ENCODE data around the gene GATA6.
"Not testable (repeated sequence)": the region's sequence is repeated elsewhere in the genome, so short reads cannot be mapped to it uniquely, and the experiment has no call there.

GATA6 gene

DNA sequence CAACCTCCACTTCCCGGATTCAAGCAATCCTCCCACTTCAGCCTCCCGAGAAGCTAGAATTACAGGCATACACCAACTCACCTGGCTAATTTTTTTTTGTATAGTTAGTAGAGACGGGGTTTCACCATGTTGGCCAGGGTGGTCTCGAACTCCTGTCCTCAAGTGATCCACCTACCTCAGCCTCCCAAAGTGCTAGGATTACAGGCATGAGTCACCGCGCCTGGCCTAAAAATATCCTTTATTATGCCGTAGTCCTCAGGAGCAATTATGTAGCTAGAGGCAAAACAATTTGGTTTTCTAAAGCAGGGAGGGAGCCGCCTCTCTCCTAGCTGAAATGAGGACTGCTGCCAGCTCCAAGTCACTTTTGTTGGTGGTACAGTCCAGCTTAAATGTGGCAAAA lies 15.2 kb downstream of the GATA6 start:
- DNase-seq, result not testable (repeated sequence)

DNA sequence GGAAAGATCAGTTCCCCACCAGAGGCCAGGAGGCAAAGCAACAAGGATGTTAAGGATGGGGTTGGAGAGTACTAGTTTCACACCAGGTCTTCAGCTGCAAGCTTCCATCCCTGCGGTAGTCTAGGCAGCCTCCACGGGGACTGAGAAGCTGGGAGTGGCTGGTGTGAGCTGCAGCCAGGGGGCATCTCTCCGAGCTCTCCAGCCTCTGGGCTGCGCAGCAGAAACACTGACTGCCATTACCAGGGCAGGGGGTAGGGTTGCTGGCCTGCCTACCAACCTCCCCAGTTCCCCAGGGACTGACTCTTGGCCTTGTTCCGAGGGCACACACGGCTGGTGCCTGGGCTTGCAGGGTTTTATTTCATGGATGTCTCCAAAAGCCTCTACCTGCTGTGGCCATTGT lies 15.9 kb downstream of the GATA6 start:
- no peak for DNase-seq

DNA sequence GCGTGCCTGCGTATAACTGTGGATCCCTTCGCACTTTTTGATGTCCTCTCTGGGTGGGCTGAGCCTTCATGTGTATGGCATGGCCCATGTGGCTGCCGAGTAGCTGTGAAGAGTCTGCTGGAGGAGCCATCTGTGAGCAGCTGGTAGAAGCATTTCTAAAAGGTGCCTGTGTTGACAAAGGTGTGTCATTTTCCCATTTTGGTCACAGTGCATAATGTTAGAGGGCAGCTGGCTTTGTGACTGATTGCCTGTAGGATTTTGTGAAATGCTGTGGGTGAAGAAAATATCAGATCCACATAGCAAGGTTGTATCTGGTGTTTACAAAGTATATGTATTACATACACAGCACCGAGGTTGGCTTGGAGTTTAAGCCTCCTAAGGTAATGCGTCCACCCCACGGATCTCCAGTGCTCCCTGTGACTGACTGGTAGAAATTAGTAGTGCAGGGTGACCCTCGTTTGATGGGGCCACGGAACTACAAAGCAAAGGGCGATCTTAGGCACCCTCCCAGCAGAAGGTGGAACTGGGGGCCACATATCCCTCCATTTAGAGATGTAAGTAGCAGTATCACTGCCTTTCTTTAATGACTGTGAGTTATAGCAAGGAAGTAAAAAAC lies 16.5 kb downstream of the GATA6 start:
- no peak for DNase-seq

DNA sequence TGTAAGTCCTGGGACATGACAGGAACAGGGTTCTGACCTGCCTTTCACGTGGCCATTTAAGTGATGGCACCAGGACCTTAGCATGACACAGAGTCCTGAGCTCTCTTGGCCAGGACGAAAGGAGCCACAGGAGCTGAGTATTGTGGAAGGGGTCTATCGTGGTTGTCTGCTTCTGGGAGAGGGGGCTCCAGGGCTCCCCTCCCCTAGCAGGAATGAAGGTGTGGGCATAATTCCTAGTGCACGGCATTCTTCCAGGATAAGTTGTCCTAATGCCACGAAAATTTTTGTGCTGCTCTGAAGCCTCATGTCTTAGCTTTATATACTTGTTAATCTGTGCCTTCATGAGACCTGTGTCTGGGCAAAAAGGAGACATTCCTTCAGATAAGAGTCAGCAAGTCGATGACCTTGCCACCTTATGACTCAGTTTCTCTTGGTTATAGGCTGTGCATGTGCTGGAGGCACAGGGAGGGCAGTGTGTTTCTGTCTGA lies 17.1 kb downstream of the GATA6 start:
- no peak for DNase-seq

DNA sequence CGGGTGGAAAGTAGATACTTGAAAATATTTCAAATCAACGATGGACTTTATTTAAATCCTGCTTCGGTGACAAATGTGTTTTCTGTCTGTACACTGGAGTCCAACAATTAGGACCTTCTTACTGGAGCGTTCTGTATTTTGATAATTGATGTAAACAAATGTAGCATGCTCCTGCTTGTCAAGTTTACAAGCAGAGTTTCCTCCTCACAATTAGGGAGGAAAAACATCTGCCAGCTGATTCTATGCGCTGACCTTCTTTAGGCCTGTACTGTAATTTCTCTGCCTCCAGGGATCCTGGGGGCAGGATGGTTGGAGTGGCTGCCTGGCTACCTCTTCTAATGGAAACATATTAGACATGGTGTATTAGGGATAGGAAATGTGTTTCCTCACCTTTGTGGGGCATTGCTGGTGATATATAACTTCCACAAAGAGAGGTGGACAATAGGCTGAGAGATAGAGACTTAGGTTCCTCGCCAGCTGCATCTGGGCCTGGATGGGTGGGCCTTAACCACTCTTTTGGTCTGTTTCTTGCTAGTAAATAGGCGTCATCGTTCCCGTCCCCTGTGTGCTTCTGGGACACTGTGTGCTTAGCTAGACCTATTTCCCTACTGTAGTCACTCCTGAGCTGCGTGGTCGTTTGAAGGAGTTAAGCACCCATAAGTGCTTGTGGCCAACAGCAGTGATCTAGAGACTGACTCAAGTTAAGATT lies 19.3 kb downstream of the GATA6 start:
- DNase-seq, result no peak

DNA sequence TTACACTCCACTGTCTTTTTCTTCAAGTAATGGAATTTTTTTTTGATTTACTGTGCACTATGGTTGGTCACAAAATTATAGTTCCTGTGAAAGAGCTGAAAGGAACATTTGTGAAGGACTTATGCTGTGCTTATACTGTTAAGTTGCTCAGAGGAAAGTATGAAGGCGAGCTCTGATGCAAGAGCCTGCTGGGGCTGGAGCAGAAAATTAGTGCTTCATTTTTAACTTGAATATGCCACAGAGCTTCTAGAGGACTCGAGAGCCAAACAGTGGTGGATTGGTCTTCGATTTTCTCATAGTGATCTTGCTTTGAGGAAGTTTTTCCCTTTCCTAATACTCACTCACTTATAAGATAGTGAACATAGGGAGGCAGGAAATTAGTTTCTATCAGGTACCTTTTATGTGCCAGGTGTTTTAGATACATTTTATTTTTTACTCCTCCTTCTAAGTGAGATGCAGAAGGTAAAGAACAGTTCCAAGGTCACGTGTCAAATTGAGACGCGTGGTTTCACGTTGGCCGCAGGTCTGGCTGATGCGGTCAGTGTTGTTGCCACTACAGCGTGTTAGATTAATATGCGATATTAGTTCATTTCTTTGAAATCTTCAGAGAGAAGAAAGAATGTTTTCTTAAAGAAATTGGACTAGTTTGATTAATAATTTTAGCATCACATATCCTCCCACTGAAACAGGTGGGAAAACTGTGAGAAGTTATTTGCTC lies 20.2 kb downstream of the GATA6 start:
- DNase-seq, result no peak

DNA sequence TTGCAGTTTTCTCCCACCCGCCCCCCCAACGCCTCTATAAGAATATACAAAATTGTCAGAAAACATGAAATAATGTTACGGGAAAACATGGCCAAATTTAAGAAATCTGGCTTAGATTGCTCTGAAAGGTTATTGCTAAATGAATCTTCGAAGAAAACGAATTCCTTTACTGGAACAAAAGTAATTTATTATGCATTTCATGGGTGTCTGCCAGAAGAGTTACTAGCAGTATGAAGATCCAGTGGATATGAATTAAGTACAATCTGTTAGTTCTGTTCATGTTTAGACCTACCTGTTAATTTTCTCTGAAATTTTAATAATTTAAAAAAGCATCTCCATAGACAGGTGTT lies 21.9 kb downstream of the GATA6 start:
- DNase-seq, result no peak

DNA sequence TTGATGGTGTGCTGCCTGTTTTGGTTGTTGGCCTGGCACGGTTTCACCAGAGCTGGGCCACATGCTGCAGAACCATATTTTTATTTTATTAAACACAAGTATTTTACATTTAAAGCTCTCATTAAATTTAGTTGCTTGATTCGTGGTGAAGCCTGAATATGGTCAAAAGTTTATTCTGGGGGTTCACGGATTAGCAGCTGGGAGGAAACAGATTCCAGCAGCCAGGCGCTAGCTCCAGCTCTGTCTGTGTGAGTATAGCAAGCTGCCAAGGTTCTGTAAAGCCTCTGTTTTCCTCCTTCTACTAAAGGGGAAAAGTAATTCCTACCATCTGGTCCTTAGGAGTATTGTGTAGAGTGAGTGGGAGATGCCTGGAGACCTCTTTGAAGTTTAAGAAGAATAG lies 22.5 kb downstream of the GATA6 start:
- no peak for DNase-seq

DNA sequence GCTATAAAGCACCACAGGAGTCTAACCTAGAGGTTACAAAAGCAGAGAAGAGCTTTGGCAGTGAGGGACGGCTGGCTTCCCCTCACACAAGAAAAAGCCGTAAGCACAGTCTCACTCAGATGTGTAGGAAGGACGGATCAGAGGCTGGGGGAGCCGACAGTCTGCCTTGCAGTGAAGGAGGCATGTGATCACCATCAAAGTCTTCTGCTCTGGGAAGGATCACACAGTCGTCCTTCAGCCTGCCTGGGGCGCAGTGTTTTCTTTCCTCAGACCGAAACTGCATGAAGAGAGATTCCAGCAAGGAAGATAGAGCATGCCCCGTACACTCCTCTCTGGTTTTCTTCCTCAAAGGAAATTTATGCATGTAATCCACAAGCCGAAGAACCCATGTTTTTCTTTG lies 24.1 kb downstream of the GATA6 start:
- DNase-seq, result no peak

DNA sequence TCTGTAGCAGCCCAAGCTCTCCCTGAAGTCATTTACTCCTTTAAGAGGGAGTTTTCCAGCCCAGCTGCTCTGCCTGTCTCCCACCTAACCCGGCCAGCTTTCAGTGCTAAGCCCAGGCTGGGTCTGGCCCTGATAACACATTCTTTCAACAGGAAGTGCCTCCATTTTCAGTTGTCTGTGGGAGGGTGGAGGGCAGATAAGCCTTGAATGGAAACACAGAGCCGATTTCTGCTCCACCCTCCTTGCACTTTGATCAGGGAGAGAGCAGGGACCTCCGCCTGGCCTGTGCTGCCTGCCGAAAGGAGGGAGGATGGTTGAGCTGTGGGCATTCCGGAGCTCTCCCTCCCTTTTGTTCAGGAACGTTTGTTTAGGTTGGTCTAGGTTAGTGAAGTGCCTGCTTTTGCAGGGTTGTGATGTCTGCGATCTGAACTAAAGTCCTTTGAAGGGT lies 24.8 kb downstream of the GATA6 start:
- DNase-seq, result no peak

DNA sequence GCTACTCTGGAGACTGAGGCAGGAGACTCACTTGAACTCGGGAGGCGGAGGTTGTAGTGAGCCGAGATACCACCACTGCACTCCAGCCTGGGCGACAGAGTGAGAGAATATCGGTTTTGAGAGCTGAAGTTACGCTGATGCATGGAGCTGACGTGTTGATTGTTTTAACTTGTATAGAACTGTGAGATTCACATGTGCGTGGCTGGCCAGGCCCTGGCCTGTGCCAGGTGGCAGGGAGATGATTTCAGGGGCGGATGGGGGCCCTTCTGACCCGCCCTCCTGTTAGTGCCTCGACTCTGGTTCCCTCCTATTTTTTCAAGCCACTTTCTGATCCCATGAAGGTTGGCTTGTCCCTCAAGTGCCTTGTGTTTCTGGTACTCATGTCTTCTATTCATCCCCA lies 25.7 kb downstream of the GATA6 start:
- no peak for DNase-seq

DNA sequence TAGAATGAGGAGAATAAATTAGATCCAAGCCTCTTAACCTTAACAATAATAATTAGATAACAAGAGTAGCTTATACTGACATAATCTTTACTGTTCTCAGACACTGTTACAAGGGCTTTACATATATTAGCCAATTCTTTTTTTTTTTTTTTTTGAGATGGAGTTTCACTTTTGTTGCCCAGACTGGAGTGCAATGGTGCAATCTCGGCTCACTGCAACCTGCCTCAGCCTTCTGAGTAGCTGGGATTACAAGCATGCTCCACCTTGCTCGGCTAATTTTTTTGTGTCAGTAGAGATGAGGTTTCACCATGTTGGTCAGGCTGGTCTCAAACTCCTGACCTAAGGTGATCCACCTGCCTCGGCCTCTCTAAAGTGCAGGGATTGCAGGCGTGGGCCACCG lies 27.6 kb downstream of the GATA6 start:
- not testable (repeated sequence) for DNase-seq

DNA sequence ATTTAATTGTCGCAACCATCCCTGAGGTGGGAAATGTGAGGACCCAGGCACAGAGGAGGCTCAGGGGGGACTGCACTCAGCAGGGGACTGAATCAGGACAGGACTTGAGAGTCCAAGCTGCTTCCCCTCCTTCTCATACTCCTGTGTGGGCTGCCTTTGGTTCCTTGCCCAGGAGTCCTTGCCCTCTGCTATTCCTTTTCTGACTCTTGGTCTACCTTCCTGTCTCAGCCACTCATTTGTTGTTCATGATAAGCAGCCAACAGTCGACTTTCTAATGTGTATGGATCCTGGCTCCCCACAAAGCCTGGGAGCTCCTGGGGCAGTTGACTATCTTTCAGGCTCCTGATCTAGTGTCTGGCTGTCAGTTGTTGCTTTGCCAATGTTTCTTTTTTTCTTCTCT lies 28.3 kb downstream of the GATA6 start:
- DNase-seq, result no peak

DNA sequence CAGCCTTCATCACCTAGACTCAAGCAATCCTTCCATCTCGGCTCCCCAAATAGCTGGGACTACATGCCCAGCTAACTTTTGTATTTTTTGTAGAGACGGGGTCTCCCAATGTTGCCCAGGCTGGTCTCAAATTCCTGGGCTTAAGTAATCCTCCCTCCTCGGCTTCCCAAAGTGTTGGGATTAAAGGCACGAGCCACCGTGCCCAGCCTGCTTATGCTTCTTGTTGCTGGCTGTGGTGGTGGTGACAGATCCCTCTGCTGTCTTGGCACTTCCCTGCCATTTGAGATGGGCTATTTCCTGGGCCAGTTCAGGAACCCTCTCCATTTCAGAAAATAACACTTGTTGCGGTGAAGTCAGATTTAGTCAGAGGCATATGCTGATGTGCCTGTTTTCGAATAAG lies 28.8 kb downstream of the GATA6 start:
- DNase-seq, result no peak

DNA sequence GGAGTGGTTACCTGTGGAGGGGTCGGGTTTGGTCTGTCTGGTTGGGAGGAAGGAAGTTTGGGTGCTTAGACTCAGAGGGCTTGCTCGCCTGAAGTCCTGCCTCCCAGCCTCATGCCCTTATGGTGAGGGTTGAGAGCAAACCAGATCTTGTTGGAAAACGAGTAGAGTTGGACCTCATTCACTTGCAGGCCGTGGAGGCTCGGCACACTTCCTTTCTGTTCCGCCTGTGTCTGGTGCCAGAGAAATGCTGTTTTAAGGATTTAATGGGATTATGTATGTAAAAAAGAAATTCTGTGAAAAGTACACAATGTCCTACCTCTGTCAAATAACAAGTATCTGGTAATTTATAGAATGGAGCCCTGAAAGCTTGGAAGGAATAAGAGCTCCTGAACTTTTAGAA lies 29.6 kb downstream of the GATA6 start:
- DNase-seq, result no peak

DNA sequence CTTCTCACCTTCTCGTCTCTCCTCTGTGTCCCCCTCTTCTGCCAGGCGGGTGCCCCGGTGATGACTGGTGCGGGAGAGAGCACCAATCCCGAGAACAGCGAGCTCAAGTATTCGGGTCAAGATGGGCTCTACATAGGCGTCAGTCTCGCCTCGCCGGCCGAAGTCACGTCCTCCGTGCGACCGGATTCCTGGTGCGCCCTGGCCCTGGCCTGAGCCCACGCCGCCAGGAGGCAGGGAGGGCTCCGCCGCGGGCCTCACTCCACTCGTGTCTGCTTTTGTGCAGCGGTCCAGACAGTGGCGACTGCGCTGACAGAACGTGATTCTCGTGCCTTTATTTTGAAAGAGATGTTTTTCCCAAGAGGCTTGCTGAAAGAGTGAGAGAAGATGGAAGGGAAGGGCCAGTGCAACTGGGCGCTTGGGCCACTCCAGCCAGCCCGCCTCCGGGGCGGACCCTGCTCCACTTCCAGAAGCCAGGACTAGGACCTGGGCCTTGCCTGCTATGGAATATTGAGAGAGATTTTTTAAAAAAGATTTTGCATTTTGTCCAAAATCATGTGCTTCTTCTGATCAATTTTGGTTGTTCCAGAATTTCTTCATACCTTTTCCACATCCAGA lies 31.3 kb downstream of the GATA6 start:
- DNase-seq, result no peak

DNA sequence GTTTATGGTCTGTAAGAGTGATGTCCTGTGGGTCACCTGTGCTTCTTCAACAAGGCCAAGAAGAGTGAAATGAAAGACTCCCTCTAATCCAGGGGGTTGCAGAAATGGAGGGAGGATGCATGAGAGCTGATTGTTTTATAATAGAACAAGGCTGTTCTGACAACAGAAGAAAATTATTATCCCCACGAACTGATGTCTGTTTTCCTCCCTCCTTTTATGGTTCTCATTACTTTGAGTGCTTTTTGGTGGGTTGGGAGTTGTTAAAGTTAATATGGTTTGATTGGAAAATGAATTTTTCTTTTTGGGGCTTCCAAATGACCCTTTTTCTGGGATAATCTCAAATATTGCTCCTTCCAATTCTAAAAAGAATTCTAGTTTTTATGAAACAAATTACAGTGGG lies 33.6 kb downstream of the GATA6 start:
- no peak for DNase-seq

DNA sequence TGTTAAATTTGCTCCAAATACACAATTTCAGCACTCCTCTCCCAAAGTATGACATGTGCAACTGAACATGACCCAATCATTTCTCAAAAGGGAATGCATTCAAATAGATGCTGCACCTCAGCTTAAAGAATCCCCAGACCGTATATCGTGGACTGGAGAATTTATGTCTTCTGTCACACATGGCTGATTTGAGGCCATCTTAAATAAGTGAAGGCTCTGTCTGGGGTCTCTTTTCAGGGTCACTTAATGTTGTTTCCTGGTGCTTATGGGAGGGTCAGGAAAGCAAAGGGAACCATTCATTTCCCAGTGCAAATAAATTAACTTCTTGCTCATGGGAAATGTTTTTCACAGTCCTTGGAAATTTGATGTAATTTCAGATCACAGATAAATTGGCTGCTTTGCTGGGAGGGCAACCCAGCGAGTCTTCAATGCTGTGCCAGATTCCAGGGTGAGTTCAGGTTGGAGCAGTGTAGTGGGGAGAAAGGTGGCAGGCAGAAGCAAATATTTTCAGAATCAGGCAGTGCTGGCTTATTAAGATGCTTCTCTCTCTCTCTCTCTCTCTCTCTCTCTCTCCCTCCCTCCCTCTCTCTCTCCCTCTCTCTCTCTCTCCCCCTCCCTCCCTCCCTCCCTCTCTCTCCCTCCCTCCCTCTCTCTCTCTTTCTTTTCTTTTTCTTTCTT lies 34.3 kb downstream of the GATA6 start:
- no peak for DNase-seq

DNA sequence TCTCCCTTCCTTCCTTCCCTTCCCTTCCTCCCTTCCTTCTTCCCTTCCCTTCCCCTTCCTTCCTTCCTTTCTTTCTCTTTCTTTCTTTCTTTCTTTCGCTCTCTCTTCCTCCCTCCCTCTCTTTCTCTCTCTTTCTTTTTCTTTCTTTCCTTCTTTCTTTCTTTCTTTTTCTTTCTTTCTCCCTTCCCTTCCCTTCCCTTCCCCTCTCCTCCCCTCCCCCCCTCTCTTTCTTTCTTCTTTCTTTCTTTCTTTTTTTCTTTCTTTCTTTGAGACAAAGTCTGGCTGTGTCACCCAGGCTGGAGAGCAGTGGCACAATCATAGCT lies 34.8 kb downstream of the GATA6 start:
- no peak for DNase-seq

DNA sequence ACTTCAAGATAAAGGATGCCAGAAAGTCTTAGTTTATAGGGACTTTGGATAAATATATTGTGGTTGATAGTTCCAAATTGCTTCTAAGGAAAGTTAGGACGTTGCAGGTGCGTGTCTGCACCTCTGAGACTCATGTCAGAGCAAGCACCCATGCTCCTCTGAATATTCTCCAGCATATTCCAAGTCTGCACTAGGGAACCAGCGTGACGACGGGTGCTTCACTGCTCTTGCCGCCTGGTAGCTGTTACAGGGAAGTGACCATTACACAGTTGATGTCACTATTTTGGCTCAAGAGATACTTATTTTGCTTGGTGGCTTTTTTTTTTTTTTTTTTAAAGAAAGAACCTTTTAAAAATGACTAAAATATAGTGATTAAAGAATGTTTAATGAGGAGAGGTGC lies 35.6 kb downstream of the GATA6 start:
- DNase-seq, result no peak

DNA sequence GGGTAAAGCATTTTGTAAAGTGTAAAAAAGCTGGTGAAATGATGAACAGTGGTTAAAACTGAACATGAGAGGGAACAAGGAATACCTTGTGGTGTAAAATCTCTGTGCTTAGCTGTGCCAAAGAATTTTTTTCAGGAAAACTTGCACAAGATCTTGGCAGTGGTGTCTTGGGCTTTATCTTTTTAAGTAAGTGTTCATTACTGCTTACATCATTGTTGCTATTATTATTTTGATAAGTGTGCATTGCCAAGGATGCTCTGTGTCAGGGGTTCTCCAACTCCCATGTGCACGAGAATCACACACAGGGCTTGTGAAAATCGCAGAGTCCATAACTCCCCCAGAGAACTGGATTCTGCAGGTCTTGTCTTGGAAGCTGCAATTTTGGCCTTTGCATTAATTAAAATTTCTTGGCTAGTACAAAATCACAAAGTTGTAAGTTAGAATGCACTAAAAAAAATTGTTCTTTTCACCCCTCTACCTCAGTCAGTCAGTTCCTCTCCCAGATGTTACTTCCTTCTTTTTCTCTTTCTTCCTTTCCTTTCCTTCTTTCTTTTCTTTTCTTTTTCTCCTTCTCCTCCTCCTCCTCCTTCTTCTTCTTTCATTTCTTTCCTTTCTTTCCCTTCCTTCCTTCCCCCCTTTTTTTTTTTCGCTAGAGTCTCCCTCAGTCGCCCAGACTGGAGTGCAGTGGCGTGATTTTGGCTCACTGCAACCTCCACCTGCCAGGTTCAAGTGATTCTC lies 37.8 kb downstream of the GATA6 start:
- DNase-seq, result no peak

DNA sequence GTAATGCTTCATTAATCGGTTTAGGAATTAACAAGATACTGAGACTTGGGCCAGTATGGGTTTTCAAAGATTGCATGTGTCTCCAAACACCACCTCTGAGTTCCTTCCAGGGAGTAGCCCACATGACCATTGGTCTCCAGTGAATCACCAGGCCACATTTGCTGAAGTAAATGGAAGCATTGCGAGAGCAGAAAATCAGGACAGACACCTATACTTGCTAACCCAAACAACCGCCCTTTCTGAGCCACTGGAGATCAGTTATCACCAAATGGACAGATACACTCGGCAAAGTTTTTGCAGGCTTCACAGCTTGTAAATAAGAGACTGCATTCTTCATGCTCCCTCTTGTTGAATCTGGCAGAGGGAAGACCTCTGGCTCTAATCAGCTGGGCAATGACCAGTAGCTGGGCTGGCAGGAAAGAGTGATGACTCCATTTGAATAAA lies 40.9 kb downstream of the GATA6 start:
- no peak for DNase-seq

DNA sequence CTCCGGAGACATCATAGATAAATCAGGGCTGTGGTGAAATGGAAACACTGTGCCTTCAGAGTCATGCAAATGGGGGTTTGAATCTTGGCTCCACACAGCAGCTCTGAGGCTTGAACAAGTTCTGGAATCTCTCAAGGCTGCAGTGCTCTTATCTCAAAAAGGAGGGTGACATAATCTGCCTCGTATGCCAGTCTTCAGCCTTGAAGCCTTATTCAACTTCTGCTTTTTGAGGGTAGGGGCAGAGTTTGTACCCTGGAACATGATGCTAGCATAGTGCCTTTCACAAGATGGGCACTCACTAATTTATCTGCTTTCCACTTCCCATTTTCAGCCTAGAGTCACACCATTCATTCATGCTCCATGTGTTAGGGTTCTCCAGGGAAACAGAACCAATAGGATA lies 42.3 kb downstream of the GATA6 start:
- DNase-seq, result no peak

Data from NCI-H2227 treated with DMSO at 0.1 percent for 48 hours (cell line).